Progenitor cell of endocrine pancreas (in vitro differentiated cells): ENCODE results near the gene WNK2. TPM values are rescaled to one million over a fixed set of nuclear protein-coding genes. Genes with fewer than 3 reads are reported as not detected.

Source experiments
- DNase-seq: peaks from one replicate; pipeline ENCODE4 v3.0.0; 2021; ENCODE audit warnings: low spot score; ENCODE audit not compliant: unreplicated experiment
- H3K27ac Mint-ChIP-seq: 2 replicates; pipeline ENCODE4 v1.8.0; 2021; ENCODE audit warnings: mild to moderate bottlenecking, moderate library complexity, mixed read lengths
- H3K27me3 Mint-ChIP-seq: 2 replicates; pipeline ENCODE4 v1.8.0; 2021; ENCODE audit warnings: mixed read lengths
- H3K36me3 Mint-ChIP-seq: 2 replicates; pipeline ENCODE4 v1.8.0; 2022; ENCODE audit warnings: mixed read lengths; ENCODE audit not compliant: insufficient read depth
- H3K4me1 Mint-ChIP-seq: 2 replicates; pipeline ENCODE4 v1.8.0; 2021; ENCODE audit warnings: low read depth, mixed read lengths
- H3K4me3 Mint-ChIP-seq: 2 replicates; pipeline ENCODE4 v1.8.0; 2021; ENCODE audit warnings: low read depth, mild to moderate bottlenecking, moderate library complexity, mixed read lengths
- H3K9me3 Mint-ChIP-seq: 2 replicates; pipeline ENCODE4 v1.8.0; 2021; ENCODE audit warnings: low read depth, mixed read lengths
- total RNA-seq: library from RNA; stranded (reverse); gene quantifications from 2 replicates; pipeline ENCODE4 v1.2.1, GENCODE V29; 2021
- TF ChIP-seq, protein P1 (sequence below): fragments of 200-600 bp; sonication (generic); IDR thresholded peaks from one replicate; pipeline ENCODE4 v1.5.0; 2021; ENCODE audit warnings: antibody characterized with exemption, mild to moderate bottlenecking; ENCODE audit not compliant: unreplicated experiment

Gene WNK2
- total RNA-seq, 1 donor from 2014 or later = 345 TPM

DNA sequence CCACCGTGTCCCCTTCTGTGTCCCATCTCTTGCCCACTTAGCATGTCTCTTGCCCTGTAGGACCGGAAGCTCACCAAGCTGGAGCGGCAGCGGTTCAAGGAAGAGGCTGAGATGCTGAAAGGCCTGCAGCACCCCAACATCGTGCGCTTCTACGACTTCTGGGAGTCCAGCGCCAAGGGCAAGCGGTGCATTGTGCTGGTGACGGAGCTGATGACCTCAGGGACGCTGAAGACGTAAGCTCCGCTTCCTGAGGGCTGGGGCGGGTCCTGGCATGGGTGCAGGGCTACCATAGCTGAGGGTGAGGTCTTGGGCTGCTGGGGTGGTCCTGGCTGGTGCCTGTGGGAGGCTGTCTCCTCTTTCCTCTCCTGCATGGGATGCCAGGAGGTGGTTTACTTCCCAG is 45.7 kb downstream of the WNK2 start:
- no peak for DNase-seq
- Mint-ChIP-seq H3K4me1 (peaks cover 24% of the 10 kb centered on the region), H3K9me3 (no peaks in the 10 kb centered on the region), H3K27ac (no peak overlapping the region), H3K27me3 (no peaks in the 10 kb centered on the region), H3K36me3 (peaks cover 11% of the 10 kb centered on the region), H3K4me3 (no peak overlapping the region)
- TF ChIP-seq, protein P1, sequence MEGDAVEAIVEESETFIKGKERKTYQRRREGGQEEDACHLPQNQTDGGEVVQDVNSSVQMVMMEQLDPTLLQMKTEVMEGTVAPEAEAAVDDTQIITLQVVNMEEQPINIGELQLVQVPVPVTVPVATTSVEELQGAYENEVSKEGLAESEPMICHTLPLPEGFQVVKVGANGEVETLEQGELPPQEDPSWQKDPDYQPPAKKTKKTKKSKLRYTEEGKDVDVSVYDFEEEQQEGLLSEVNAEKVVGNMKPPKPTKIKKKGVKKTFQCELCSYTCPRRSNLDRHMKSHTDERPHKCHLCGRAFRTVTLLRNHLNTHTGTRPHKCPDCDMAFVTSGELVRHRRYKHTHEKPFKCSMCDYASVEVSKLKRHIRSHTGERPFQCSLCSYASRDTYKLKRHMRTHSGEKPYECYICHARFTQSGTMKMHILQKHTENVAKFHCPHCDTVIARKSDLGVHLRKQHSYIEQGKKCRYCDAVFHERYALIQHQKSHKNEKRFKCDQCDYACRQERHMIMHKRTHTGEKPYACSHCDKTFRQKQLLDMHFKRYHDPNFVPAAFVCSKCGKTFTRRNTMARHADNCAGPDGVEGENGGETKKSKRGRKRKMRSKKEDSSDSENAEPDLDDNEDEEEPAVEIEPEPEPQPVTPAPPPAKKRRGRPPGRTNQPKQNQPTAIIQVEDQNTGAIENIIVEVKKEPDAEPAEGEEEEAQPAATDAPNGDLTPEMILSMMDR = no peak

DNA sequence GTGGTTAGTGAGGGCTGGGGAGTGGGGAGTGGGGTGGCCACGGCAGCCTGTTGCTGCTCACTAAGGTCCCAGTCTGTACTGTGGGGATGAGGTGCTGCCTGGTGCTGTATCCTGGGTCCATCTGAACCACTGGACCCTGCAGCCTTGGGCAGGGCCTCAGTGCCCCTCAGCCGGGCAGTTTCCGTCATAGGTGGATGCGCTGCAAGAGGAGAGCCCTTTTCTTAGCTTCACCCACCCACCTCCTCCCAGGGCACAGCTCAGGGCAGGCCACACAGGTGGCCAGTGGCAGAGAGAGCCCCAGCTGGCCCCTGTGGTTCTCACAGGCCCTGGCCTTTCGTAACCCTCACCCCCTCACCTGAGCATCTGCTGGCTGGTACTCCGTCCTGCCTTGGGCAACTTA is 46.2 kb downstream of the WNK2 start:
- TF ChIP-seq, protein P1 = no peak
- Mint-ChIP-seq H3K9me3 (no peaks in the 10 kb centered on the region), H3K4me3 (no peak overlapping the region), H3K27ac (peak overlapping the region; percentile 13), H3K4me1 (peaks cover 20% of the 10 kb centered on the region), H3K27me3 (no peaks in the 10 kb centered on the region), H3K36me3 (peaks cover 11% of the 10 kb centered on the region)
- no peak for DNase-seq

DNA sequence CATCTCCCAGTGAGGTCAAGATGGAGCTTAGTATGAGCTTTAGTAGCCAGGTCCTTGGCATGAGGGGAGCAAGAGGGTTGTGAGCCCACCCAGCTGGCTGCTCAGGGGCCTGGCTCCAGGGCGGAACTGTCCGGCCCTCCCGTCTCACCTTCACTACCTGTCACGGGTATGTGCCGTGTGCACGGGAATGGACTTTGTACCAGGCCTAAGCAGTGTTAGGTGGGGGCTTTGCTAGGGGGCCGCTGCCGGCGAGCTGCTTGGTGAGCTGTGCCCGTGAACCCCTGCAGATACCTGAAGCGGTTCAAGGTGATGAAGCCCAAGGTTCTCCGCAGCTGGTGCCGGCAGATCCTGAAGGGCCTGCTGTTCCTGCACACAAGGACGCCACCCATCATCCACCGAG is 46.7 kb downstream of the WNK2 start:
- Mint-ChIP-seq H3K9me3 (no peaks in the 10 kb centered on the region), H3K4me1 (peaks cover 20% of the 10 kb centered on the region), H3K4me3 (no peak overlapping the region), H3K36me3 (peaks cover 11% of the 10 kb centered on the region), H3K27me3 (no peaks in the 10 kb centered on the region), H3K27ac (peak overlapping the region; percentile 65)
- no peak for DNase-seq
- TF ChIP-seq, protein P1 = no peak

DNA sequence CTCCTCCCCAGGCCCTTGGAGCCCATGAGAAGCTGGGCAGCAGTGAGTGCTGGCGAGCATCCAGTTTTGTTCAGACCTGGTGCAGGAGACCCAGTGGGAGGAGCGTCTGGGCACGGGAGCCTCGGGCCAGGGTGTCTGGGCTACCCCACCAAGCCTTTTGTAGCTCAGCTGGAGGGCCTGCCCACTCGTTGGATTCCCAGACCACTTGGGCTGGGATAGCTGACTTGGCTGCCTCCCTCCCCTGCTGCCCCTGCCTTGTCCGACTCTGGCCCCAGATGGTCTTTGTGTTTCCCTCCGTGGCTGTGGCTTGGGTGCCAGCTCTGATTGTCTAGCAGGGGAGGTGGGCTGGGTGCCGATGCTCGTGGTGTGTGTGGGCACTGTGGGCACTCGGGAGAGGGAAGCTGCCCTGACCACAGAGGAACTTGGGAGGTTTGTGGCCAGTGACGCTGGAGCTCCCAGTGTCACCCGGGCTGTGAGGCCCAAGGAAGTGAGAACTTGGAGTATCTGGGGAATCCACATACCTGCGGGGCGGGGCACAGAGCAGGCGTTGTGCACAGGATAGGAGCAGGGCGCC is 47.3 kb downstream of the WNK2 start:
- H3K27ac Mint-ChIP-seq = peak overlapping the region; percentile 65
- H3K36me3 Mint-ChIP-seq = peaks cover 9% of the 10 kb centered on the region
- no peak for DNase-seq
- peaks cover 17% of the 10 kb centered on the region for H3K4me1 Mint-ChIP-seq
- no peaks in the 10 kb centered on the region for H3K9me3 Mint-ChIP-seq
- H3K27me3 Mint-ChIP-seq = no peaks in the 10 kb centered on the region
- no peak overlapping the region for H3K4me3 Mint-ChIP-seq
- TF ChIP-seq, protein P1 = no peak

DNA sequence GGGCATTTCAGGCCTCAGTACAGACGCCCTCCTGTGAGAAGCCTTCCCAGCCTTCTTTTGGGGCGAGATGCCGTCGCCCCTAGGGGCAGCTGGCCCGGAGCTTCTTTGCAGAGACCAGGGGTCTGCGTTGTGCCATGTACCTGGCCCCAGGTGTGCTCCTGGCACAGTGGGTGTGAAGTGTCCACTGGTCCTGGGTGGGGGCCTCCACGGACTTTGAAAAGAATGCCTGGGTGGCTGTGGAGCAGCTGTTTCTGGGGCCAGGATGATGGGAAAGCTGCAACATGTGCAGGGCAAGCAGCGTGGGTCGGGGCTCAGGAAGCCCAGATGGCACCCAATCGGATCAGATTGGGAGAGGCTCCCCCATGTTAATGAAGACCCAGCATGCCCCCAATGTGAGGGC is 47.8 kb downstream of the WNK2 start:
- no peak for DNase-seq
- TF ChIP-seq, protein P1 = no peak
- Mint-ChIP-seq H3K4me3 (no peak overlapping the region), H3K36me3 (peaks cover 8% of the 10 kb centered on the region), H3K4me1 (peaks cover 16% of the 10 kb centered on the region), H3K27me3 (no peaks in the 10 kb centered on the region), H3K27ac (no peak overlapping the region), H3K9me3 (no peaks in the 10 kb centered on the region)
